ENCODE measurements around the gene ZNF337.
"Not testable (repeated sequence)": the region's sequence is repeated elsewhere in the genome, so short reads cannot be mapped to it uniquely, and the experiment has no call there.

ZNF337 gene

DNA sequence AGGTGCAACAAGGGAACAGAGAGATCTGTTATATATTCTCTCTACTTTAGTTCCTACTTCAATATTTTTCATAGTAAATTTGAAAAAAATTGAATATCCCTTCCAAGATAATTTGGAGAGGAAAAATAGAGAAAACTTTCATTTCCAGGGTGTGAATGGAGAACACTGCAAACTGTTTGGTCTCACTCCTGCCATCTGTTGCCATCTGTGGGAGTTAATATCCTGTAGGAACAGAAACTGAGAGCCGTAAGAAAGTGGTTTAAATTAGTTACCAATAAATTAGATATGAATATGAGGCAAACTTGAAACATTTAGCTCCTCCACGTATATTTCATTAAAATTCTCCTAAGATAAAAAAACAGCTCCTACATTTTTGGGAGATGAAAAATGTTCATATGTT lies 4.2 kb downstream of the ZNF337 start:
- DNase-seq = no peak

- DNase-seq = no peak
Measured at GRCh38 chr20:25690427-25690826, 6.2 kb downstream of the ZNF337 start.

DNA sequence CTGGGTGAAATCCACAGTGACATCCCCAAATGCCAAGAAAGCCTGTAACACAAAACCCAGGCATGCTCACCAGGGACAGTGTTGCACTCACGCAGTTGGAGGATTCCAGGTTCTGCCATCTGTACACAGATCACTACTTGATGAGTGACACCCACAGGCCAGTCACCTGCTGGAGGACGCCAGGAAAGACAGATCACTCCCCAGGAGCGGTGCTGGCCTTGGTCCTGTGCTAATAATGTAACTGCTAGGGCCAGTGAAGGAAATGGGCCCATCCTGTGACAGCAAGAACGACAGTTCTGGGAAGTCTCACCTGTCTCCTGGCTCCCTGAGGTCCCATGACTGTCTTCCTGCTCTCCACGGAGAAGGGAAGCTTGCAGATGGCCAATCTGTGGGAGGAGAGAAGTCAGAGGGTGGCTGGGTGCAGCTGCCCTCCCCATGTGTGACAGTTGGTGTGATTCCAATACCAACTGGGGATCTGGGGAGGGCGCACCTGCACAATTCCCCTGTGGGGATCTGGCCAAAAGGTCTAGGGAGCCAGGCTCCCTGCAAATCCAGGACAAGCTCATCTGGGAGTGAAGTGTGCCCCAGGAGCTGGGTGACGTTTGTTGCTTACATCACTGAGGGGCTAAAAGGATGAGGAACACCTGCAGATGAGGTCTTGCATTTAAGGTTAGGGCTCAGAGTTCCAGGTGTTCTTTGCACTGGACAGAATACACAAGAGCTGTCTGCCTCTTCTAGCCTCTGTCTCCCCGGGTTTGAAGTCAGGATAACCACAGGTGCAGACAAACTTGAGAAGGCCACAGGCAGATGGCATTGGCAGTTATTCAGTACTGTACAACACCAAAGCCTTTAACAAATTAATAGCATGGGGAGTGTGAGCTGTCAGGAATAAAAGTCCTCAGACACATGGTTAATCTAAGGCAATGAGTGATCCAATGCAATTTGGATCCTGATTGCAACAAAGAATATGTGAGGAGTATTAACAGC lies 10.3 kb downstream of the ZNF337 start:
- no peak for DNase-seq

DNA sequence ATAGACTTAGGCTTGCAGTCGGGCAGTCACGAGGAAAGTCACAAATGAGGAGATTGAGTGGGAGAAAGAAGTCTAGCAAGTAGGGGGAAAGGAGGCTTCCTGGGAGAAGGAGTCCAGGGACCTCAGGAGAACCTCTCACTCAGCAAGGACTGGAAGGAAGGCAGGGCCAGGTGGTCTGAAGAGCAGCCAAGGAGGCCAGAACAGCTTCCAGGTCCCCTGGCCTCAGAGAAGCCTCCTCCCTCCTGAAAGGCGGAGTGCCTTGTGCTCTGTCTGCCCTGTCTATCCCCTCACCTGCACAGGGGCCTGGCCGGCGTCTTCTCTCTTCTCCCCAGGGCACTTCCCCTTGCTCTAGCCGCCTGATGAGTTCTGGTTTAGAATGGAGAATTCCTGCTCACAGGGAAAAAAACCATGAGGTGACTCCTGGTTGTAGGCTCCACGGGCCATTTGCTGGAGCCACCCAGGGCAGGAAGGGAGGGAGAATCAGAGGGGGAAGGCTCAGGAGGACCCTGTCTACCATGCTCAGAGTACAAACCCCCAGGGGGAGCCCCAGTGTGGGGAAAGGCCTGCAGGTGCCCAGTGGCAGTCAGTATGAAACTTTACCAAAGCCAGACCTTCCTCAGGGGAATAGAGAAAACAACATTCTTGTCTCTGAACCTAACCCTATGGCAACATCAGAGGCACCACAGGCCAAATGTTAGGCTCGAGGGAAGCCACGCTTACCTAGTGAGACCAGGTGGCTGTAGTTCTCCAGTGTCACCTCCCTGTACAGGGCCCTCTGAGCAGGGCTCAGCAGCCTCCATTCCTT lies 11.2 kb downstream of the ZNF337 start:
- no peak for DNase-seq

- DNase-seq = not testable (repeated sequence)
Measured at GRCh38 chr20:25683826-25684225, 12.8 kb downstream of the ZNF337 start.

DNA sequence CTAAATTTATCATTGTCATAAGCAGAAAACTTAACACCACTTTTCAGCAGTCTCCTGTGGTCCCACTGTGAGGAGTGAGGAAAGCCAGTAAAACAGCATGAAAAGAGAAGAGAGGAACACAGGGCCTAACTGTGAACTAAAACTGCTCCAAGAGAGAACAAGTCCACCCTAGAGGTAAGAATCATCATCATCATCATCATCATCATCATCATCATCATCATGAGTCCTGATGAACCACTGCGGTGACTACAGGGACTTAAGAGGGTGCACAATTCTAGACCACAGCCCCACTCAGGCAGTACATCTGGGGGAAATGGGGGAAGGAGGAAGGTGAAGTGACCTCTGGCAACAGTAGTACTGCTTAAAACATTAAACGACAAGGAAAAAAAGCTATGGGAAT lies 13.6 kb downstream of the ZNF337 start:
- no peak for DNase-seq

DNA sequence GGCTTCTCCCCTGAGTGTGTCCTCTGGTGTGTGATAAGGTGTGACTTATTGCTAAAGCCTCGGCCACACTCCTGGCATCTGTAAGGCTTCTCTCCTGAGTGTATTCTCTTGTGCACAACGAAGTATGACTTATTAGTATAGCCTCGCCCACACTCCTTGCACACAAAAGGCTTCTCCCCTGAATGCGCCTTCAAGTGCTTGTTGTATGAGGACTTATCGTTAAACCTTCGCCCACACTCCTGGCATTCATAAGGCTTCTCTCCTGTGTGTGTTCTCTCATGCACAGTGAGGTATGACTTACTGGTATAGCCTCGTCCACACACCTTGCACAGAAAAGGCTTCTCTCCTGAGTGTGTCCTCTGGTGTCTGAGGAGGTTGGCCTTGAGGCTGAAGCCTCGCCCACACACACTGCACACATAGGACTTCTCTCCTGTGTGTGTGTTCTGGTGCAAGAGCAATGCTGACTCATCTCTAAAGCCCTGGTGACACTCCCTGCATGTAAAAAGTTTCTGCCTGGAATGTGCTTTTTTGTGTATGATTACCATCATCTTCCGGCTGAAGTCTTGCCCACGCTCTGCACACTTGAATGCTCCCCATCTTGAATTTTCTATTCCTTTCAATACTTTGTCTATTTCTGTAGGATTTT lies 20.4 kb downstream of the ZNF337 start:
- DNase-seq = no peak

GRCh38 chr20:25675161-25675560 lies 21.5 kb downstream of the ZNF337 start:
- no peak for DNase-seq

- no peak for DNase-seq
Measured at GRCh38 chr20:25672659-25673235, 23.9 kb downstream of the ZNF337 start.

GRCh38 chr20:25669826-25670422 lies 26.7 kb downstream of the ZNF337 start:
- DNase-seq = no peak

DNA sequence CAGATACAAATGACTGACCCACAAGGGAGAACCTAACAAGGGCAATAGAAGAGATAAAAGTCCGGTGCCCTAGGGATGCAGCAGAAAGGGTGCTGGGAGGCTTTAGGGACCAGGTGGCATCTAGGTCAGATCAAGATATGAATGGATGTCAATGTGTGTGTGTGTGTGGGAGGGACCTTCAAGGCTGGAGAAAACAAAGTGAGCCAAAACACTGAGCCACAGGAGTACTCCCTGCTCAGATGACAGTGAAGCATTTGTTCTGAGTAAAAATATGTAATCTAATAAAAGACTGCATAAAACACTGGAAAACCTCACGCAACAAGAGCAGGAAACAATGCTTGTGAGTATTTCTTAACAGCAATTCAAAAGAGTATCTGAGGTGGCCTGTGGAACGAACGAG lies 28.2 kb downstream of the ZNF337 start:
- DNase-seq = no peak

DNA sequence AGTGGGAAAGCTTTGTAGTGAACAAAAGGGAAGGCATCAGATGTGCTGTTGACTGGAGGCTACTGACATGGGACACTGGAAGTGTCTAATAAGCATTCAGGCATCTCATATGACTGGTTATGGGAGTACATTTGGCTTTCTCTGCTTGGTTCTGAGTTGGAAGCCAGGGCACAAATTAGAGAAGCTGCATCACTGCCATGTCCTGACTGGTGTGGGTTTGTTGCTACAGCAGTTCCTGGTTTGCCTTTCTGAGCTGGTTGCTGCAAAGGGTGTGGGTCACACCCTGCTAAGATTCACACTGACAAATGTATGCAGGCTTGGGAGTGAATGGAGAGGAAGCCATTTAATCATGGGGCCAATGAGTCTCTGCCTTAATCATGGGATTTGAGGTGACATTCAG lies 36.7 kb downstream of the ZNF337 start:
- no peak for DNase-seq

- no peak for DNase-seq
Measured at GRCh38 chr20:25654487-25654886, 42.2 kb downstream of the ZNF337 start.

GRCh38 chr20:25652866-25653265 lies 43.8 kb downstream of the ZNF337 start:
- not testable (repeated sequence) for DNase-seq

GRCh38 chr20:25644814-25645213 lies 51.8 kb downstream of the ZNF337 start:
- no peak for DNase-seq

GRCh38 chr20:25643716-25644115 lies 52.9 kb downstream of the ZNF337 start:
- no peak for DNase-seq

DNA sequence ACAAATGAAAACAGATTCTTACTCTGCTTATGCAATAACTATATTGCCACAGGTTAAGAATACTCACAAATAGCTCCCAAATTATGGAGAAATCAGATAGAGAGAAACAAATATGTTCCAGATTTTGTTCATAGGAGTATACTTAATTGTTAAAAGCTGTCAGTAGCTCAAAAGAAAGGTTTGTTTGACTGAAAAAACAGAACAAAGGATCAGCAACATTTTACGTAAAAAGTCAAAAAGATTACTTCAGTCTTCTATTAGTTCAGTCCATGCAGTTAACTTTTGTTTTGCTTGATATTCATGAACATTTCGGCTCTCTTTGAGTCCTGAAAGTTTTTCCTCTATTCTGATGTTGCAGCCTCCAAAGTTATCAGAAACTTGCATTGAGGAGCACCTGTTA lies 59.4 kb downstream of the ZNF337 start:
- no peak for DNase-seq

- DNase-seq = no peak
Measured at GRCh38 chr20:25632940-25633790, 63.5 kb downstream of the ZNF337 start.

DNA sequence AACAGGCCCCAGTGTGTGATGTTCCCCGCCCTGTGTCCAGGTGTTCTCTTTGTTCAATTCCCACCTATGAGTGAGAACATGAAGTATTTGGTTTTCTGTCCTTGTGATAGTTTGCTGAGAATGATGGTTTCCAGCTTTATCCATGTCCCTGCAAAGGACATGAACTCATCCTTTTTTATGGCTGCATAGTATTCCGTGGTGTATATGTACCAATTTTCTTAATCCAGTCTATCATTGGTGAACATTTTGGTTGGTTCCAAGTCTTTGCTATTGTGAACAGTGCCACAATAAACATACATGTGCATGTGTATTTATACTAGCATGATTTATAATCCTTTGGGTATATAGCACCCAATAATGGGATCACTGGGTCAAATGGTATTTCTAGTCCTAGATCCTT lies 66.0 kb downstream of the ZNF337 start:
- not testable (repeated sequence) for DNase-seq

GRCh38 chr20:25629816-25630499 lies 66.7 kb downstream of the ZNF337 start:
- no peak for DNase-seq

GRCh38 chr20:25626779-25627178 lies 69.9 kb downstream of the ZNF337 start:
- no peak for DNase-seq
